BLaER1 (cell line): ENCODE data around the gene PACSIN2.

Source experiments
- H3K27ac ChIP-seq: shearing (Covaris generic); formaldehyde crosslinking; 2 replicates; pipeline ENCODE4 v1.8.1; 2022
- H3K27me3 ChIP-seq: shearing (Covaris generic); formaldehyde crosslinking; 2 replicates; pipeline ENCODE4 v1.8.1; 2022
- H3K36me3 ChIP-seq: shearing (Covaris generic); formaldehyde crosslinking; 2 replicates; pipeline ENCODE4 v1.8.1; 2022
- H3K4me1 ChIP-seq: shearing (Covaris generic); formaldehyde crosslinking; 2 replicates; pipeline ENCODE4 v1.8.1; 2022
- H3K4me2 ChIP-seq: shearing (Covaris generic); formaldehyde crosslinking; 2 replicates; pipeline ENCODE4 v1.8.1; 2022
- H3K4me3 ChIP-seq: shearing (Covaris generic); formaldehyde crosslinking; 2 replicates; pipeline ENCODE4 v1.8.1; 2022
- H3K9ac ChIP-seq: shearing (Covaris generic); formaldehyde crosslinking; 2 replicates; pipeline ENCODE4 v1.8.1; 2022
- H3K9me3 ChIP-seq: shearing (Covaris generic); formaldehyde crosslinking; 2 replicates; pipeline ENCODE4 v1.8.1; 2022
- H4K20me1 ChIP-seq: shearing (Covaris generic); formaldehyde crosslinking; 2 replicates; pipeline ENCODE4 v1.8.1; 2022
- Cebpa-rat ChIP-seq: shearing (Covaris generic); IDR thresholded peaks from 2 replicates; pipeline ENCODE4 v1.8.1; 2022

The PACSIN2 gene

GRCh38 chr22:42950281-42950680 is 64.7 kb downstream of the PACSIN2 start:
- no peak for TF ChIP-seq Cebpa-rat
- Histone ChIP-seq H3K9me3 (no peaks in the 10 kb centered on the region; the same call in 1 of the 2 replicates), H3K27me3 (no peaks in the 10 kb centered on the region), H3K9ac (no peak overlapping the region), H3K4me2 (no peak overlapping the region), H3K27ac (no peak overlapping the region), H3K36me3 (peaks cover 39% of the 10 kb centered on the region), H4K20me1 (peaks cover 99% of the 10 kb centered on the region), H3K4me3 (no peak overlapping the region), H3K4me1 (peaks cover 33% of the 10 kb centered on the region)

GRCh38 chr22:42949159-42949558 is 65.8 kb downstream of the PACSIN2 start:
- Histone ChIP-seq H3K27ac (no peak overlapping the region), H3K4me3 (no peak overlapping the region), H4K20me1 (peaks cover 99% of the 10 kb centered on the region), H3K36me3 (peaks cover 43% of the 10 kb centered on the region), H3K9me3 (no peaks in the 10 kb centered on the region), H3K9ac (no peak overlapping the region), H3K27me3 (no peaks in the 10 kb centered on the region), H3K4me1 (peaks cover 34% of the 10 kb centered on the region), H3K4me2 (no peak overlapping the region)
- no peak for TF ChIP-seq Cebpa-rat

GRCh38 chr22:42948294-42948693 is 66.7 kb downstream of the PACSIN2 start:
- no peak for TF ChIP-seq Cebpa-rat
- Histone ChIP-seq H3K4me2 (no peak overlapping the region), H3K9ac (no peak overlapping the region), H3K27me3 (no peaks in the 10 kb centered on the region), H3K27ac (no peak overlapping the region), H3K36me3 (peaks cover 46% of the 10 kb centered on the region), H3K4me3 (no peak overlapping the region), H3K4me1 (peaks cover 34% of the 10 kb centered on the region), H4K20me1 (peaks cover 99% of the 10 kb centered on the region), H3K9me3 (no peaks in the 10 kb centered on the region)

GRCh38 chr22:42947211-42947990 is 67.5 kb downstream of the PACSIN2 start:
- H3K27me3 ChIP-seq: no peaks in the 10 kb centered on the region
- H3K4me2 ChIP-seq: peak overlapping the region; percentile 43
- peak overlapping the region; percentile 46 for H3K27ac ChIP-seq
- peaks cover 47% of the 10 kb centered on the region for H3K36me3 ChIP-seq
- H3K4me1 ChIP-seq: peaks cover 34% of the 10 kb centered on the region
- H3K9ac ChIP-seq: no peak overlapping the region
- TF ChIP-seq Cebpa-rat: no peak
- no peaks in the 10 kb centered on the region for H3K9me3 ChIP-seq
- no peak overlapping the region for H3K4me3 ChIP-seq
- H4K20me1 ChIP-seq: peaks cover 97% of the 10 kb centered on the region

- Histone ChIP-seq H3K27ac (peak overlapping the region; percentile 46), H3K4me3 (no peak overlapping the region), H3K9ac (0 out of 2 replicates have a peak overlapping the region, but pooled peaks have one; percentile 29), H3K27me3 (no peaks in the 10 kb centered on the region), H4K20me1 (peaks cover 94% of the 10 kb centered on the region), H3K36me3 (peaks cover 45% of the 10 kb centered on the region), H3K4me1 (peaks cover 34% of the 10 kb centered on the region), H3K9me3 (no peaks in the 10 kb centered on the region), H3K4me2 (peak overlapping the region; percentile 43)
- TF ChIP-seq Cebpa-rat: no peak
These were observed 68.3 kb downstream of the PACSIN2 start for GRCh38 chr22:42946546-42947198.

- peak overlapping the region; percentile 43; the same call in 1 of the 2 replicates for H3K4me2 ChIP-seq
- H3K9ac ChIP-seq: no peak overlapping the region
- no peak for TF ChIP-seq Cebpa-rat
- peaks cover 41% of the 10 kb centered on the region for H3K36me3 ChIP-seq
- H4K20me1 ChIP-seq: peaks cover 94% of the 10 kb centered on the region
- no peaks in the 10 kb centered on the region for H3K27me3 ChIP-seq
- H3K4me3 ChIP-seq: no peak overlapping the region
- no peak overlapping the region for H3K27ac ChIP-seq
- peaks cover 34% of the 10 kb centered on the region for H3K4me1 ChIP-seq
- no peaks in the 10 kb centered on the region for H3K9me3 ChIP-seq
These were observed 69.2 kb downstream of the PACSIN2 start for GRCh38 chr22:42945736-42946135.

- peaks cover 95% of the 10 kb centered on the region for H4K20me1 ChIP-seq
- no peak overlapping the region for H3K4me2 ChIP-seq
- H3K27me3 ChIP-seq: no peaks in the 10 kb centered on the region
- peaks cover 41% of the 10 kb centered on the region for H3K4me1 ChIP-seq
- peaks cover 41% of the 10 kb centered on the region for H3K36me3 ChIP-seq
- H3K27ac ChIP-seq: no peak overlapping the region
- H3K4me3 ChIP-seq: no peak overlapping the region
- no peak for TF ChIP-seq Cebpa-rat
- no peak overlapping the region for H3K9ac ChIP-seq
- H3K9me3 ChIP-seq: no peaks in the 10 kb centered on the region
These were observed 69.9 kb downstream of the PACSIN2 start for GRCh38 chr22:42945027-42945426.

GRCh38 chr22:42944409-42944808 is 70.5 kb downstream of the PACSIN2 start:
- H3K9me3 ChIP-seq: no peaks in the 10 kb centered on the region
- H3K27ac ChIP-seq: no peak overlapping the region
- no peak overlapping the region for H3K9ac ChIP-seq
- no peak overlapping the region for H3K4me2 ChIP-seq
- H3K4me3 ChIP-seq: no peak overlapping the region
- TF ChIP-seq Cebpa-rat: no peak
- H3K36me3 ChIP-seq: peaks cover 41% of the 10 kb centered on the region
- H3K4me1 ChIP-seq: peaks cover 47% of the 10 kb centered on the region
- H4K20me1 ChIP-seq: peaks cover 95% of the 10 kb centered on the region
- H3K27me3 ChIP-seq: no peaks in the 10 kb centered on the region

- H3K9me3 ChIP-seq: no peaks in the 10 kb centered on the region
- TF ChIP-seq Cebpa-rat: no peak
- no peak overlapping the region for H3K9ac ChIP-seq
- no peak overlapping the region for H3K4me3 ChIP-seq
- peaks cover 51% of the 10 kb centered on the region for H3K4me1 ChIP-seq
- H4K20me1 ChIP-seq: peaks cover 95% of the 10 kb centered on the region
- no peak overlapping the region for H3K4me2 ChIP-seq
- peaks cover 41% of the 10 kb centered on the region for H3K36me3 ChIP-seq
- H3K27me3 ChIP-seq: no peaks in the 10 kb centered on the region
- H3K27ac ChIP-seq: no peak overlapping the region
These were observed 71.0 kb downstream of the PACSIN2 start for GRCh38 chr22:42943981-42944380.

GRCh38 chr22:42942351-42942750 is 72.6 kb downstream of the PACSIN2 start:
- Histone ChIP-seq H3K9me3 (no peaks in the 10 kb centered on the region), H3K27ac (no peak overlapping the region), H3K4me2 (no peak overlapping the region), H3K27me3 (no peaks in the 10 kb centered on the region), H3K9ac (no peak overlapping the region), H3K4me1 (peaks cover 55% of the 10 kb centered on the region), H3K36me3 (peaks cover 30% of the 10 kb centered on the region), H3K4me3 (no peak overlapping the region), H4K20me1 (peaks cover 95% of the 10 kb centered on the region)
- TF ChIP-seq Cebpa-rat: no peak
